ENCODE measurements around the gene RFC4. TPM values are rescaled to one million over a fixed set of nuclear protein-coding genes. Genes with fewer than 3 reads are reported as not detected.

Gene RFC4
- total RNA-seq, 1 experiment from 2014 or later = 70.7 TPM

DNA sequence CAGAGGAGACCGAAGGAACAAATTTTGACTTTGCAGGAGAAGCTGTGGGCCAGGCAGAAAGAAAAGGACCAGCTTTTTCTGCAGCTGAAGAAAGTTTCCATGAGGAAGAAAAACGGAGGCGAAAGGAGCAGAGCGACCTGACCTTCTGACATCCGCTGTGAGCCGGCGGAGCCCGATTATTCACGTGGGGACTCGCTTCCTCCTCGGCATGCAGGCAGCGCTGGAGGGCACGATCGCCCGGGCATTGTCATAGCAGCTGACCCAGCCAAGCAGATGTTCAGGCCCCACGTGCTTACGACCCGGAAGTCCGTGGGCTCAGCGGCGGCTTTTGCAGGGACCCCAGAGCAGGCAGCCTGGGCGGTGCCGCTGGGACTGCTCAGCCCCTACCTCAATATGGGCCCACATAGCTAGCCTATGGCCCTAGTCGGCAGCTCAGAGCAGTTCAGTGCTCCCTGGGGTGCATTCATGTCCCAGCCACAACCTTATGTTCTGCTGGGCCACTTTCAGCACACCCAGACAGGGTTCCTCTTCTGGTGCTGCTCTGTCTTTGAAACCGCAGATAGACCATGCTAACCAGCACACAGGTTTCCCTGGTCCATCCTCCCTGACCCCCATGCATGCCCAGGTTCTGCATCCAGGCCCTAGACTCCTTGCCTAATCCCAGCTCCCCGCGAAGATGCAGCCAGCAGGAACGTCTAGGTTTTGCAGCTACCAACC, 33.4 kb downstream of the RFC4 start:
- Histone ChIP-seq H3K4me1 (ENCODE audit: control insufficient read depth, insufficient read depth, low read length) (no peaks in the 10 kb centered on the region), H3K27me3 (ENCODE audit: control insufficient read depth, insufficient read depth, low read length) (no peaks in the 10 kb centered on the region), H3K4me3 (ENCODE audit: low read depth in 2 of 2, low read length in 2 of 2) (no peak overlapping the region), H3K9me3 (ENCODE audit: control insufficient read depth, insufficient read depth, low read depth, low read length) (no peaks in the 10 kb centered on the region), H3K36me3 (ENCODE audit: control insufficient read depth, insufficient read depth, low read length) (no peaks in the 10 kb centered on the region), H3K27ac (ENCODE audit: low read length) (no peak overlapping the region)
- CTCF ChIA-PET = no interaction called here
- no TSS peak for BruUV-seq (replicated peaks)
- peak; percentile 39 for ATAC-seq
- TF ChIP-seq, protein P1, sequence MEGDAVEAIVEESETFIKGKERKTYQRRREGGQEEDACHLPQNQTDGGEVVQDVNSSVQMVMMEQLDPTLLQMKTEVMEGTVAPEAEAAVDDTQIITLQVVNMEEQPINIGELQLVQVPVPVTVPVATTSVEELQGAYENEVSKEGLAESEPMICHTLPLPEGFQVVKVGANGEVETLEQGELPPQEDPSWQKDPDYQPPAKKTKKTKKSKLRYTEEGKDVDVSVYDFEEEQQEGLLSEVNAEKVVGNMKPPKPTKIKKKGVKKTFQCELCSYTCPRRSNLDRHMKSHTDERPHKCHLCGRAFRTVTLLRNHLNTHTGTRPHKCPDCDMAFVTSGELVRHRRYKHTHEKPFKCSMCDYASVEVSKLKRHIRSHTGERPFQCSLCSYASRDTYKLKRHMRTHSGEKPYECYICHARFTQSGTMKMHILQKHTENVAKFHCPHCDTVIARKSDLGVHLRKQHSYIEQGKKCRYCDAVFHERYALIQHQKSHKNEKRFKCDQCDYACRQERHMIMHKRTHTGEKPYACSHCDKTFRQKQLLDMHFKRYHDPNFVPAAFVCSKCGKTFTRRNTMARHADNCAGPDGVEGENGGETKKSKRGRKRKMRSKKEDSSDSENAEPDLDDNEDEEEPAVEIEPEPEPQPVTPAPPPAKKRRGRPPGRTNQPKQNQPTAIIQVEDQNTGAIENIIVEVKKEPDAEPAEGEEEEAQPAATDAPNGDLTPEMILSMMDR (IDR thresholded peaks at IDR 0.05) = no peak
- TF ChIP-seq, protein P2, sequence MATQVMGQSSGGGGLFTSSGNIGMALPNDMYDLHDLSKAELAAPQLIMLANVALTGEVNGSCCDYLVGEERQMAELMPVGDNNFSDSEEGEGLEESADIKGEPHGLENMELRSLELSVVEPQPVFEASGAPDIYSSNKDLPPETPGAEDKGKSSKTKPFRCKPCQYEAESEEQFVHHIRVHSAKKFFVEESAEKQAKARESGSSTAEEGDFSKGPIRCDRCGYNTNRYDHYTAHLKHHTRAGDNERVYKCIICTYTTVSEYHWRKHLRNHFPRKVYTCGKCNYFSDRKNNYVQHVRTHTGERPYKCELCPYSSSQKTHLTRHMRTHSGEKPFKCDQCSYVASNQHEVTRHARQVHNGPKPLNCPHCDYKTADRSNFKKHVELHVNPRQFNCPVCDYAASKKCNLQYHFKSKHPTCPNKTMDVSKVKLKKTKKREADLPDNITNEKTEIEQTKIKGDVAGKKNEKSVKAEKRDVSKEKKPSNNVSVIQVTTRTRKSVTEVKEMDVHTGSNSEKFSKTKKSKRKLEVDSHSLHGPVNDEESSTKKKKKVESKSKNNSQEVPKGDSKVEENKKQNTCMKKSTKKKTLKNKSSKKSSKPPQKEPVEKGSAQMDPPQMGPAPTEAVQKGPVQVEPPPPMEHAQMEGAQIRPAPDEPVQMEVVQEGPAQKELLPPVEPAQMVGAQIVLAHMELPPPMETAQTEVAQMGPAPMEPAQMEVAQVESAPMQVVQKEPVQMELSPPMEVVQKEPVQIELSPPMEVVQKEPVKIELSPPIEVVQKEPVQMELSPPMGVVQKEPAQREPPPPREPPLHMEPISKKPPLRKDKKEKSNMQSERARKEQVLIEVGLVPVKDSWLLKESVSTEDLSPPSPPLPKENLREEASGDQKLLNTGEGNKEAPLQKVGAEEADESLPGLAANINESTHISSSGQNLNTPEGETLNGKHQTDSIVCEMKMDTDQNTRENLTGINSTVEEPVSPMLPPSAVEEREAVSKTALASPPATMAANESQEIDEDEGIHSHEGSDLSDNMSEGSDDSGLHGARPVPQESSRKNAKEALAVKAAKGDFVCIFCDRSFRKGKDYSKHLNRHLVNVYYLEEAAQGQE (IDR thresholded peaks at IDR 0.05; ENCODE audit: insufficient read depth in 1 of 2, low read depth in 2 of 2, low read length in 1 of 2) = no peak
- POLR2A ChIA-PET = interaction anchor here (0.6 kb wide), 1 partner anchor 203 kb away, joined by 3 read pairs; no protein-coding TSS in a partner anchor
- in situ Hi-C loops (cut with HindIII; ENCODE audit: low pct_unique_long_range_greater_than_20kb, low sequenced_read_pairs) = no loop called here
- DNase-seq (ENCODE audit: low read depth, low spot score) = no peak
- intact Hi-C loops (cut with micrococcal nuclease; ENCODE audit: unreplicated experiment) = no loop called here

DNA sequence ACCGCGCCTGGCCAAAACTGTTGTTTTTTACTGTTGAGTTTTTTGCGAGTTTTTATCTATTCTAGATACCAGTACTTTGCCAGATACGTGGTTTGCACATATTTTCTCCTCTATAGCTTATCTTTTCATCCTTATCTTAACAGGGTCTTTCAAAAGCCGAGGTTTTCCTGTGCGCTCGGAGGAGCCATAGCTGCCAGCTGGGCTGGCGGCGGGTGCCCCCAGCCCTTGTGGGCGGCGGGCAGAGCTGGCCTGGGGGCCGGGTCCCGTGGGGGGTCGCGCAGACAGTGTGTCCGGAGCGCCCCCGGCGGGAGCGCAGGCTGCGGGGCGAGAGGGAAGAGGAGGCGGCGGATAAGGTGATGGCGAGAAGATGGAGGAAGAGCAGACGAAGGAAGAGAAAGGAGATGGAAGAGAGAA, 34.0 kb downstream of the RFC4 start:
- ATAC-seq (no peak), DNase-seq (ENCODE audit: low read depth, low spot score) (no peak)
- Histone ChIP-seq H3K4me3 (ENCODE audit: low read depth in 2 of 2, low read length in 2 of 2) (no peak overlapping the region), H3K9me3 (ENCODE audit: control insufficient read depth, insufficient read depth, low read depth, low read length) (no peaks in the 10 kb centered on the region), H3K27me3 (ENCODE audit: control insufficient read depth, insufficient read depth, low read length) (no peaks in the 10 kb centered on the region), H3K4me1 (ENCODE audit: control insufficient read depth, insufficient read depth, low read length) (no peaks in the 10 kb centered on the region), H3K36me3 (ENCODE audit: control insufficient read depth, insufficient read depth, low read length) (no peaks in the 10 kb centered on the region), H3K27ac (ENCODE audit: low read length) (no peak overlapping the region)
- ChIA-PET CTCF (no interaction called here), POLR2A (interaction anchor here (0.6 to 0.7 kb wide), 2 partner anchors 23 to 203 kb away, joined by 3 read pairs; no protein-coding TSS in a partner anchor)
- no TSS peak for BruUV-seq (replicated peaks)
- intact Hi-C loops (cut with micrococcal nuclease; ENCODE audit: unreplicated experiment) (no loop called here), in situ Hi-C loops (cut with HindIII; ENCODE audit: low pct_unique_long_range_greater_than_20kb, low sequenced_read_pairs) (no loop called here)
- TF ChIP-seq, protein P1 (IDR thresholded peaks at IDR 0.05) = no peak
- TF ChIP-seq POLR2AphosphoS5 (IDR thresholded peaks at IDR 0.05; ENCODE audit: low read depth, low read length) = no peak
- TF ChIP-seq, protein P2 (IDR thresholded peaks at IDR 0.05; ENCODE audit: insufficient read depth in 1 of 2, low read depth in 2 of 2, low read length in 1 of 2) = no peak
- TF ChIP-seq TCF7L2 (IDR thresholded peaks at IDR 0.05; ENCODE audit: low read depth, low read length) = no peak
- no peak for TF ChIP-seq SIN3A (IDR thresholded peaks at IDR 0.05; ENCODE audit: borderline replicate concordance, insufficient read depth, low read depth, low read length)

All from Panc1 (cell line).